TTC549 (cell line): ENCODE data around the gene VWA8.
"Not testable (repeated sequence)": the region's sequence is repeated elsewhere in the genome, so short reads cannot be mapped to it uniquely, and the experiment has no call there.

Experiments
- FAIRE-seq: peaks from 2 replicates; lab custom pipeline; 2012; peaks lifted over from hg19 to GRCh38; lab: Jason Lieb, UNC

Gene VWA8

DNA sequence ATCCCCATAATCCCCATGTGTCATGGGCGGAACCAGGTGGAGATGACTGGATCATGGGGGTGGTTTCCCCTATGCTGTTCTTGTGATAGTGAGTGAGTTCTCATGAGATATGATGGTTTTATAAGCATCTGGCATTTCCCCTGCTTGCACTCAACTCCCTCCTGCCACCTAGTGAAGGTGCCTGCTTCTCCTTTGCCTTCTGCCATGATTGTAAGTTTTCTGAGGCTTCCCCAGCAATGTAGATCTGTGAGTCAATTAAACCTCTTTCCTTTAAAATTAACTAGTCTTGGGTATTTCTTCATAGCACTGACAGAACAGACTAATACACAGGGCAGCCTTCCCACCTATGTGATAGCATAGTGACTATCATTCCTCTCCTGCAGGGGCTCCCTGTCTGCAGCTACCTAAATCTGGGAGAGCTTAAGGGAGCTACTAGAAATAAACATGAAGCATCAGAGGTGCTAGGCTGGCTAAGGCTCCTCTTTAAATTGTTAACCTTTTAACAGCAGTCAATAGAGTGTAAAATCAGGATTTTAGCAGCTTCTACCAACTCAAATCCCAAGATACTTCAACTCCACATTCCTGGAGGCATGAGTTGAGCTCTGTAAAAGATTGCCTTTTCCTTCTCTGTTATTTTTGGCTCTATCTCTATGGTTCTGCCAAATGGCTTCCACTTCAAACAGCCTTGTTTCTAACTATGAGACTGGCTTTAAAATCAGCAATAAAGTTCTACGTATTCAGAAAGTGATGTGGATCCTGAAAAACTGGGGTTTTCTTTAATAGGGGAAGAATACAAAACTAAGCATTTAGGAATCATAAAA is 112.3 kb downstream of the VWA8 start:
- no peak for FAIRE-seq

DNA sequence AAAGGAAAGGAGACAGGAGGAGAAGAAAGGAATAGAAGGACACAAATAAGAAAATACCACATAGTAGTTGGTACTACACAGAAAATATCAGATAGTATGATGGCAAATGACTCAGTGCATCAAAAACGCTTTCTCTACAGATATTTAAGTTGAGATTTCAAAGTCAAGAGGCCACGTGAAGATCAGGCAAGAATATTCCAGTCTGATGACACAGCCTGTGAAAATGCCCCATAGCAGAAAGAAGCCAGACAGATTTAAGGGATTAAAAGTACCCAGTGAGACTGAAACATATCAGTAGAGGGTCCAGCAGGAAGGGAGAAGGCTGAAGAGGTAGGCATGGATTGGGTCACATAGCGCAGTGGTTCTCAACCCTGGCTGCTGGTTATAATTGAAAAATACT is 113.7 kb downstream of the VWA8 start:
- no peak for FAIRE-seq

DNA sequence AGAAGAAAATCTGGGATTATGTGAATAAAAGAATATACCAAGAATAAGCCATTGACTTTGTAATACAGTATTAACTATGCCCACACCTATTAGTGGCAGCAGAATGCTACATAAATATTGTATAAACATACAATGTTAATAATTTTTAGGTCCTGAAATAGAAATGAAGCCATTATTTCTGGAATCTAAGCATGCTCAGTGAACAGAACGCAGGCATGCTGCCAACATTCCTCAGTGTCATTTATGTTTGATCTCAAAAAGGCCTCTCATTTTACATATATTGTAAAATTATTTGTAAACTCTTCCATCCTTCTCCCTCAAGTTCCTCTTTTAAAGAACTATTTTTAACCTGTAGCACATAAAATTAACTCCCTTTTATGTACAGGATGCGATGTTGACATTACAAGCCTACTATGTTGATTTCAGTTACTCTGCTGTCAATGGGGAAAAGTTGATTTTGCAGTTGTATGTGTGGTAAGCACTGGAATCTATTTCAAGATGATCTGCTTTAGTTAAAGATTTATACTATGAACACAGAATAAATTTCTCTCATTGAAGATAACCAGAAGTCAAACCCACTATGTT is 118.8 kb downstream of the VWA8 start:
- no peak for FAIRE-seq

DNA sequence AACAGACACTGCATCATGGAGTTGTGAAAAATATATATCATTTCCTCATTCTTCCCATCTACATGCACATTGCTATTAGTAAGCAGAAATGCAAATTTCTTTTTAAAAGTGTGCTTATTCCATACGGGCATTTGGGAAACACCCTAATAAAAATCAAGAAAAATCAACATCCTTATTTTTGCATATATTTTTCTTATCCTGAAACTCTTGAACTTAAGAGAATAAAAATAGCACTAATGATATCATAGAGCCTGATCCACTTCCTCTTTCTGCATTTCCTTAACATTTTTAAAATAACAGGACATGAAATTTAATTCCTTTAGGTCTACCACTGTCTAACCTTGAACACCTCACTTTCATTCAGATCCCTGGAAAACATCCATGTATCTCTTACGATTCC is 123.3 kb downstream of the VWA8 start:
- no peak for FAIRE-seq

DNA sequence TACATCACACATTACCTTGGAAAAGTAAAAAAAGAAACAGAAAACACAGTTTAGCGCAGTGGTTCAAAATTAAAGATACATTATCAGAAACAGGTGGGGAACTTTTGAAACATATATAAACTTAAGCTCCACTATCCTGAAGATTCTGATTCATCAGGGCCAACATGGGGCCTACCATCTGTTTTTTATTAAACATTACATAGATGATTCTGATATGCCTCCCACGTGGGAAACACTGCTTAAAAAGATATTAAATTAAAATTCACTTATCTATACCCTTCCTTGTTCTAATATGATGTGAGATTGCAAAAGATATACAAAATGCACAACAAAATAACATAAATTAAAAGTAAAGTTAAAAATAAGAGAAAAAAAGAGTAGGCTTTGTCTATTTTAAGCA is 125.0 kb downstream of the VWA8 start:
- no peak for FAIRE-seq

DNA sequence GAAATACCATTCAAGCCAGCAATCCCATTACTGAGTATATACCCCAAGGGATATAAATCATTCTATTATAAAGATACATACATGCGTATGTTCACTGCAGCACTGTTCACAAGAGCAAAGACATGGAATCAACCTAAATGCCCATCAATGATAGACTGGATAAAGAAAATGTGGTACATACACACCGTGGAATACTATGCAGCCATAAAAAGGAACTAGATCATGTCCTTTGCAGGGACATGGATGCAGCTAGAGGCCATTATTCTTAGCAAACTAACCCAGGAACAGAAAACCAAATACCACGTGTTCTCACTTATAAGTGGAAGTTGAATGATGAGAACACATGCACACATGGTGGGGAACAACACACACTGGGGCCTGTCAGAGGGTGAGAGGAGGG is 126.2 kb downstream of the VWA8 start:
- not testable (repeated sequence) for FAIRE-seq

DNA sequence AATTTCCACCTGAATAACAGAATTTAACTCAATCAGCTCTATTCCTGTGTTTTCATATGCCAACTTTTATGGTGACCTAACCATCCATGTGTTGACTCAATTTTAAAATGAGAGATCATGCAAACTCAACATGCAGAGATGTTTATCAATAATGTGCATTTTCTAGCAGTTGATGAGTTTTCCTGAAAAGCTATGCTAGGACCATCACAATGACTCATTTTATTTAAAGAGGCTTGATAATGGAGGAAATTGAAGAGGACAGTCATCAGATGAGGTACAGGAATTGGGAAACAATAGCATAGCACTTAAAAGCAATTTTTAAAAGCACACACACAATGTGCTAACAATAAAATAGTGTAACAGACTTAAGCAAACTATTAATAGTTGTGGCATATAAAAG is 127.1 kb downstream of the VWA8 start:
- no peak for FAIRE-seq

DNA sequence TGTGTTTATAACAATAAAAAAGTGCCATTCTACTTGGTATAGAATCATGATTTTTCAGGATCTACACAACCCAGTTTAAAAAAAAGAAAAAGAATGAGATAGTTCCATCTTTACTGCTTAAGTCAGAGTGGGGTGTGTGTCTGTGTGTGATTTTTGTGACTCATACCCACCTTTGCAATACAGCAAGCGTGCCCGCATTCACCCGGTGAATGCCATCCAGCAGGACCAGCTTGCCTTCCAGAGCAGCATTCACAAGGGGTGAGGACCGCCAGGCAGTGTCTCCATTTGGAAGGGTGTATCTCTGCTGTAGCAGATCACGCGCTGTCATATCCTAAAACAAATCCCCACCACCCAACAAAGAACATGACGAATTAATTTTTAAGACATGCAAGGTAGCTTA is 127.7 kb downstream of the VWA8 start:
- no peak for FAIRE-seq

DNA sequence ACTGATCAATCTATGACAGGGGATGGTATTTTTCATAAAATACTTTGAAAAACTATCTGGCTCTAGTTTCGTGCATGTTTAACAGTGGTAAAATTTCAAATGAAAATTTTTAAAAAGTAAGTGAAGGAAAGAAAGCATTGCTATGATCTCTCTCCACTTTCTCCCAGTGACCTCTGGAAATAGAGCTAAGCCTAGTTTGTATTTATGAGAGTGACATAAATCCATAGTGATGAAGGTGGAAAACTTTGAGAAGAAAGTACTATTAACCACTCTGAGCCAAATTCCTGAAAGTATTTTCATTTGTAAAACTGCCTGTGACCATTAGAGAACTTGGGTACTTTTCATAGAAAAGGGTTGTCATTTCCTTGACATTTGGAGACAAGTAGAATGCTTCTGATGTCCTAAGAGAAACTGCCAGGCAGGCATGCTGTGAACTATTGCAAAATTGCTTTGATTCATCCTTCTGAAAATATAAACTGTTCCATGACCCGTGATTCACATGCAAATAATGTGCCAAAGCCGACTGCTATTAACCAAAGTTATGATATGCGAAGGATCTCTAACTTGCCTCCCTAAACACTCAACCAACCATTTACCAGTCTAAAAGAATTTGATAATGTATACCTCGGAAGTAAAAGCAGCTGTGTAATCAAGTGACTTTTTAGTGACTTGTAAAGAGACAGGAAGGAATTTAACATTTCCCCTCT is 133.2 kb downstream of the VWA8 start:
- FAIRE-seq, result no peak

DNA sequence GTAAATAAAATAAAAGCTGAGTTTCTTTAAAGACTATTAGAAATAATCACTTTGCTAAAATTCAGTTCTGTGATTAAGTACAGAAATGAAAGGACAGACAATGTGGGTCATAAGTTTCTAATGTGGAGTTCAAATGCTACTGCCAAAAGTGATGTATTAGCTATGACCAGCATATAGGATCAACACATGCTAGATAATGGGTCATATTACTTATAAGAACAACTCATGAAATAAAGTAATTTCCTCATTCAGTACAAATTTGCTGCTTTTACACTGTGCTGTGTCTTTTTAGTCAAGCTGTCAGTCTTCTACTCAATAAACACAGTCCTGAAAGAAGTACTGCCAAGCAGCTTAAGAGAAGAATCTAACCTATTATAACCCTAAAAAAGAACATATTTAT is 135.2 kb downstream of the VWA8 start:
- no peak for FAIRE-seq

DNA sequence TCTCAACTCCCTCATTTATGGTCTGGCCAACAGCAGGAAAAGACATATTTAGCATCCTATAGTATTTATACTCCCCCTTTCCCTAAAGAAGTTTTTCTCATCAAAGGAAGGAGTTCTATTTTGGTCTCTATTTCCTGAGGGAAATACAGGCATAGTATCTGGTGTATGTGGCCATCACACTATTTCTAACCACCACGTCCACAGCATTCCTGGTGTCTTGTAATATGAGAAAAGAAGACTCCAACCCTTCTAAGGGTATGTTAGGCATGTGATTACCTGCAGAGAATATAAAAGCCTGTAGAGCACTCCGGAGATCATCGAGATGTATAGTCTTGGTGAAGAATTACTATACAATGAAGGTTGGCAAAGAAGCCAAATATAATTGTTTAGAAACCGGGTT is 137.4 kb downstream of the VWA8 start:
- no peak for FAIRE-seq

DNA sequence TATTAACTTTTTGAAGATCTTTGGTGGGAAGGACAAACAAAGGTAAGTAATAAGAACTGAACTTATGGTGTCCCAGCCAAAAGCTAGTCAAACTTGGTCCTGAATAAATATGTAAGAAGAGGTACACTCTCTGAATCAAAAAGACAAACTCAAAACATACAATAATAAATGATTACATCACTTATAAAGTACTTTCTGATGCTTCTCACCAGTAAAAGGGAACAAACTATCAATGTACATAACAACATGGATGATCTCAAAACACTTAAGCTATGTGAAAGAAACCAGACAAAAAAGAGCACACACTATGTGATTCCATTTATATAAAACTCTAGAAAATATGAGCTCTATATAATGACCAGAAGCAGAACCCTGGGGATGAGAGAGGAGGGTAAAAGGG is 138.3 kb downstream of the VWA8 start:
- FAIRE-seq, result no peak

DNA sequence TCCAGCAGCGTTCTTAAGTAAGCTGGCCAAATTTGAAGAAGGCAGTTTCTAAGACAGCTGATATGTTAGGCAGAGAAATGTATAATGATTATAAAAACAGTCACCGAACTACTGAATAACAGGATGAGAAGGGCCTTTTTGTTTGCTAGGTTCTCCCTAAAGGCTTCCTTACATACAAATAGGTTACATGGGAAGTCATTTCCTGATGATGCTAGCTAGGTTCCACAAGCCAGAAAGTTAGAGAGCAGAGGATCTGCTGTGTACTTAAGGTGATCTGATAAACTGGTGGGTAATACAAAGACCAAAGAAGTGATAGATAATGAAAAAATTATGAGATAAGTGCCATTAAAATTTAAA is 139.7 kb downstream of the VWA8 start:
- FAIRE-seq, result no peak

DNA sequence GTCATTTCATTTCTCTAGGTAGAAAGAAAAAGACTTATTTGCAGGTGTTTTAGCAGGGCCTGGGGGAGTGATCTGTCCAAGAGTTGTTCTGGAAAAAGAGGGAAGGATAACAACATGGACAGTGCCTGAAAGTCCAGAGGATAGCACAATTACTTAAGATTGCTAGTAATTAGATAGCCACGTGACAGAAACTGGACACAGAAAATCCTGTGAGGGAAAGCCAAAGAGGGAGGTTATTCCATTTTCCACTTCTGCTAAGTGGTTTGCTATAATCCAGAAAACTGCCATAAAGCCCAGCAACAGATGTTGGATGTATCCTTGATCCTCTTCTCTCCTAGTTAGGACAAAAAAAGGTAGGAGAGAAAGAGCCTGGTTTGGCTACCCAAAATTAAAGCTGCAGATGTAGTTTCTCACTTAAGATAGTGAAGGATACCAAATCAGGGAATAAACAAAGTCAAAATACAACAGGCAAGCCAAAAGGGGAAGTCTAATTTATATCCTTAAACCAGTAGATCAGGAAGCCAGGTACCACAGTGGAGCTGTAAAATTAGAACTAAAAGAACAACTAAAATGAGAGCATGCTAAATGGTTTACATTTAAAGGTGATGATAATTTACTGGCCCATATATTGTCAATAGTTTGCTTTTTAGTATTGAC is 140.2 kb downstream of the VWA8 start:
- no peak for FAIRE-seq

DNA sequence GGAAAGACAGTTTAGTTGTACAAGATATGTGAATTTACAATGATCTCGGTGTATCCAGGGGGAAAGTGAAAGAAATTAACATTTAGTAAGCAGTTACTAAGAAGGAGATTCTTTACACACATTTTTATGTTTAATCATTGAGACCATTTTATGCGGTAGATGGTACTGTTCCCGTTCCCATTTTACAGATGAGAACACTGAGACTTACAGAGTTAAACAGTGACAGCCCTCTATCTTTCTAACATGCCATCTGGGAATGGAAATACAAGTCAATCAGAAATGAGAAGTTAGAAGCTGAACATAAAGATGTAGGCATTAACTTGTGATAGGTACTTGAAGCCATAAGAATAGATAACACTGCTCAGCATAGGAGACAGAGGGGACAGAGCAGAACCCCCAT is 144.9 kb downstream of the VWA8 start:
- no peak for FAIRE-seq

DNA sequence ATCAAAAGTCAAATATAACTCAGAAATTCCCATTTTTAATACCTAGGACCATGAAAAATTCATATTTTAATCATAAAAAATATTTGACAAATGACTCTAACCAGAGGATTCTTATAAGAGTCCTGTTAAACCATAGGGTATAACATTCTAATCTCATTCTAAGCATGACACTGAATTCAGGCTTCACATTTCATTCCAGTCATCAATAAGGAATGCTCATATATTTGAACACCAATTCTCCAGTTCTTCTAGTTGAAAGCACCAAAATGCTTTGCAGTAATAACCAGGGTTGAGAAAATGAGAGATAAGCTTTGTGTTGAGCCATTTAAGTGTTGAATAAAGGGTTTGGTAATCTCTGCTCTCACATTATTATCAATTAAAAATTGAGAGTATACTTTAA is 147.5 kb downstream of the VWA8 start:
- FAIRE-seq, result no peak

DNA sequence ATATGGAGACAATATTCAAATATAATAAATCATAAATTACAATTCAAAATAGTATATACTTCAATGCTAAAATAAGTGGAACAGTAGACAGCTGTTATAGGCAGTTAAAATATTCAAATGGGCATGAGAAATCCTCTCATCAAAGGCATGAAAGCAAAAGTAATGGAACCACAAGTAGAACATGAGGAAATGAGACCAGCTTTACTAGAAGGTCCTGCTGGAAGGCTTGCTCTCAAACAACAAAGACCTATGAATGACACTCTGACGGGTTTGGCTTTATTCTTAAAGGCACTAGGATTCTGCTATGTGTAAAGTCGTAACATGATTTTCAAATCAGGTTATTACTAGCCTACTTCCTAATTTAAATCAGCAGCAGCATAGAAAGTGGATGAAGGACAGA is 148.1 kb downstream of the VWA8 start:
- no peak for FAIRE-seq

DNA sequence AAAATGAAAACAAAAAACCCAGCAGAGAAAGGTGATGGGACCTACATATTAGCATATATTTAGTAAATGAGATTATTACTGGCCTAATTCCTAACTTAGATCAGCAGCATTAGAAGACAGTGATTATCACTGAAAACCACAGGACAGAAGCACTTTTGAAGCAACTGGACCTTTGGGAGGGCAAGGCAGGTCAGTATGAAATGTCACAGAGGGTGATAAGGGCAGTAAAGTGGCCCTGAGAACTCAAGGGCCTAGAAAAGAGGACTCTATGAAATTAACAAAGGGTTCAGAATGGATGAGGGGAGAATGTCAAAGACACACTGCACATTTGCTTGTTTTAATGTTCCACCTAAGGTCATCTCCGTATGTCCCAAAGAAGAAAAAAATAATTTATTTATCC is 148.7 kb downstream of the VWA8 start:
- FAIRE-seq, result no peak

DNA sequence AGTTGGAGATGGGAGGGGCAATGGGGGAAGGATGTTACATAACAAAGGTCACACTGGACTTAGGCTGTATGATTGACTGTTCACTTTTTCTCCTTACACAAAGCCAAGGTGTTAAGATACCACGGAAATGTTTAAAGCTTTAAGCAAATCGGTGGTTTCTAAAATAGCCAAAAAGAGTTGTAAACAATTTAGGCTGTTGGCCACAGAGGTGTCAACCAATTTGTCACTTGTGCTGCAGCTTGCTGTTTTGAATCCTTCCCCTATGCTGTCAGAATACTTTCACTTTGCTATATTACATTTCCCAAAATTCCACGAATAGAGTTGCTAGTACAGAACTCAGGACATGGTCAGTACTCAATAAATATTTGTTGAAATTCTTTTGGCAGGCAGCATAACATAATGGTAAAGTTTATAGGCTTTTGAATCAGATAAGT is 149.3 kb downstream of the VWA8 start:
- FAIRE-seq, result no peak

DNA sequence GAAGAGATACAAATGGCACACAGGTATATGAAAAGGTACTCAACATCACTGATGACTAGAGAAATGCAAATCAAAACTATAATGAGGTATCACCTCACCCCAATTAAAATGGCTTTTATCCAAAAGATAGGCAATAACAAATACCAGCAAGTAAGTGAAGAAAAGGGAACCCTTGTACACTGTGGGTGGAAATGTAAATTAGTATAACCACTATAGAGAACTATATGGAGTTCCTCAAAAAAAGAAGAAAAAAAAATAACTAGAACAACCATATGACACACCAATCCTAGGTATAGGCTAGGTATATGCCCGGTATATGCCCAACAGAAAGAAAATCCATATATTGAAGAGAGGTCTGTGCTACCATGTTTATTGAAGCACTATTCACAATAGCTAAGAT is 150.9 kb downstream of the VWA8 start:
- FAIRE-seq, result no peak

DNA sequence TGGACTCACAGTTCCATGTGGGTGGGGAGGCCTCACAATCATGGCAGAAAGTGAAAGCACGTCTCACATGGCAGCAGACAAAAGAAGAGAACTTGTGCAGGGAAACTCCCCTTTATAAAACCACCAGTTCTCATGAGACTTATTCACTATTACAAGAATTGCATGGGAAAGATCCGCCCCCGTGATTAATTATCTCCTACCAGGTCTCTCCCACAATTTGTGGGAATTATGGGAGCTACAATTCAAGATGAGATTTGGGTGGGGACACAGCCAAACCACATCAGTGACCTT is 157.5 kb downstream of the VWA8 start:
- not testable (repeated sequence) for FAIRE-seq

DNA sequence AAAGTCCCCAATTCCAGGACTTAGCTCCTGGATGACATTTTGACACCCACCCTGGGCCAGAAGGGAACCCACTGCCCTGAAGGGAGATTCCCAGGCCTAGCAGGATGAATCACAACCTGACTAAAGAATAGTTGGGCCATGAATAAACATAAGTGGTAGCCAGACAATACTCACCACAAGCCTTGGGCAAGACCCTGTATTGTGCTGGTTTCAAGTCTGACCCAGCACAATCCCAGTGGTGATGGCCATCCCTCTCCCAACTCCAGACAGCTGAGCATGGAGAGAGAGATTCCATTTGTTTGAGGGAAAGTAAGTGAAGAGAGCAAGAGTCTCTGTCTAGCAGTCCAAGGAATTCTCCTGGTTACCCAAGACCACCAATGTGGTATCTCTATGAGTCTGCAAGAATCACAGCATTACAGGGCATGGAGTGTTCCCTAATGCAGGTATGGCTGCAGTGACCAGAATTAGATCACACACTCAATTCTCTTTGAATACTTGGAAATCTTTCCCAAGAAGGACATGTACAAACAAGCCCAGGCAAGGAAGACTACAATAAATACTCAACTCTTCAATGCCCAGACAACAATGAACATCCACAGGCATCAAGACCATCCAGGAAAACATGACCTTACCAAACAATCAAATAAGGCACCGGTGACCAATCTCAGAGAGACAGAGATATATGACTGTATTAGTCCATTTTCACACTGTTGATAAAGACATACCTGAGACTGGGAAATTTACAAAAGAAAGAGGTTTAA is 158.0 kb downstream of the VWA8 start:
- no peak for FAIRE-seq
